ENCODE measurements around the gene PBX1. TPM values are rescaled to one million over a fixed set of nuclear protein-coding genes. Genes with fewer than 3 reads are reported as not detected.

PBX1 gene
- total and polyA plus RNA-seq, 7 donors: 6.7 to 168 (median 118) TPM

- Histone ChIP-seq H3K9me3 (no peaks in the 10 kb centered on the region), H3K4me3 (no peak overlapping the region), H3K27me3 (no peaks in the 10 kb centered on the region), H3K36me3 (peaks cover 0 to 2% (median under 1%) of the 10 kb centered on the region in 4 donors), H3K4me1 (peaks cover 0 to 92% (median 86%) of the 10 kb centered on the region in 4 donors), H3K27ac (peak overlapping the region; percentile 72 to 87 (median 77))
- intact Hi-C loops (cut with DNase I): loop anchor here (2.0 to 5.0 kb wide), 9 partner anchors 88 to 1248 kb away; no protein-coding TSS in a partner anchor
- peak; percentile 95 for DNase-seq
- 21 to 28% methylated on average over 10 of the region's 10 CpGs for WGBS, 2 donors
- TF ChIP-seq POLR2AphosphoS5 (IDR thresholded peaks at IDR 0.05): peak in 3 of 4 donors; percentile 36 to 38 (median 37)
- no peak for TF ChIP-seq EP300 (IDR thresholded peaks at IDR 0.05)
- TF ChIP-seq CTCF (IDR thresholded peaks at IDR 0.05): peak; percentile 85 to 93 (median 88)
These were observed 228.2 kb downstream of the PBX1 start for GRCh38 chr1:164786980-164787833.

- Histone ChIP-seq H3K36me3 (peaks cover 3 to 8% (median 7%) of the 10 kb centered on the region in 4 donors), H3K4me1 (peaks cover 0 to 92% (median 83%) of the 10 kb centered on the region in 4 donors), H3K9me3 (no peaks in the 10 kb centered on the region), H3K27ac (peak overlapping the region; percentile 72 to 87 (median 77)), H3K27me3 (no peaks in the 10 kb centered on the region), H3K4me3 (no peak overlapping the region)
- no peak for TF ChIP-seq POLR2A (IDR thresholded peaks at IDR 0.05)
- no peak for TF ChIP-seq POLR2AphosphoS5 (IDR thresholded peaks at IDR 0.05)
- TF ChIP-seq EP300 (IDR thresholded peaks at IDR 0.05): no peak
- no peak for TF ChIP-seq CTCF (IDR thresholded peaks at IDR 0.05)
- intact Hi-C loops (cut with DNase I): loop anchor here (2.0 to 5.0 kb wide), 9 partner anchors 89 to 1249 kb away; no protein-coding TSS in a partner anchor
- 88 to 89% methylated on average over 8 of the region's 8 CpGs for WGBS, 2 donors
- DNase-seq: no peak
These were observed 228.8 kb downstream of the PBX1 start for GRCh38 chr1:164787834-164788231.

GRCh38 chr1:164790081-164790480, 231.1 kb downstream of the PBX1 start:
- TF ChIP-seq CTCF (IDR thresholded peaks at IDR 0.05): no peak
- no peak for TF ChIP-seq EP300 (IDR thresholded peaks at IDR 0.05)
- no peak for TF ChIP-seq POLR2AphosphoS5 (IDR thresholded peaks at IDR 0.05)
- no peak for TF ChIP-seq POLR2A (IDR thresholded peaks at IDR 0.05)

GRCh38 chr1:164792410-164793004, 233.5 kb downstream of the PBX1 start:
- 96% methylated on average over 21 of the region's 21 CpGs for WGBS, 2 donors
- intact Hi-C loops (cut with DNase I): no loop called here
- no peak for DNase-seq
- Histone ChIP-seq H3K4me3 (no peak overlapping the region), H3K4me1 (peaks cover 0 to 93% (median 77%) of the 10 kb centered on the region in 4 donors), H3K27ac (peak overlapping the region; percentile 16 to 87 (median 73)), H3K27me3 (no peaks in the 10 kb centered on the region), H3K36me3 (peaks cover 6 to 14% (median 10%) of the 10 kb centered on the region in 4 donors), H3K9me3 (no peaks in the 10 kb centered on the region)
- TF ChIP-seq CTCF (IDR thresholded peaks at IDR 0.05) (no peak), POLR2AphosphoS5 (IDR thresholded peaks at IDR 0.05) (no peak), EP300 (IDR thresholded peaks at IDR 0.05) (no peak), POLR2A (IDR thresholded peaks at IDR 0.05) (no peak)

More at GRCh38 chr1:164790081-164790480, 231.1 kb downstream of the PBX1 start:
- DNase-seq: no peak
- Histone ChIP-seq H3K27me3 (no peaks in the 10 kb centered on the region), H3K9me3 (no peaks in the 10 kb centered on the region), H3K4me1 (peaks cover 0 to 94% (median 78%) of the 10 kb centered on the region in 4 donors), H3K27ac (peak overlapping the region; percentile 64 to 87 (median 73)), H3K4me3 (no peak overlapping the region), H3K36me3 (peaks cover 6 to 14% (median 10%) of the 10 kb centered on the region in 4 donors)
- WGBS, 2 donors: 73 to 78% methylated on average over 6 of the region's 6 CpGs
- intact Hi-C loops (cut with DNase I): no loop called here

Data from sigmoid colon (tissue), 7 donors.